GM21515 (cell line): ENCODE data around the gene RNASE7.
"Not testable (repeated sequence)": the region's sequence is repeated elsewhere in the genome, so short reads cannot be mapped to it uniquely, and the experiment has no call there.

Source experiments
- ATAC-seq: cut with Tn5 transposase; IDR thresholded peaks from one replicate; pipeline ENCODE4 v1.9.1; 2021; ENCODE audit not compliant: unreplicated experiment

Gene RNASE7

GRCh38 chr14:21023174-21023573, 19.0 kb upstream of the RNASE7 start:
- no peak for ATAC-seq

- no peak for ATAC-seq
Measured at GRCh38 chr14:21023817-21024584, 18.2 kb upstream of the RNASE7 start.

- ATAC-seq, result no peak
Measured at GRCh38 chr14:21024585-21025370, 17.4 kb upstream of the RNASE7 start, which contains the start of gene NDRG2. NDRG2 (minus strand) TSS chr14:21025061; CDS start chr14:21023315, 1,746 bp downstream.

GRCh38 chr14:21025371-21026273, 16.5 kb upstream of the RNASE7 start:
- no peak for ATAC-seq

- no peak for ATAC-seq
Measured at GRCh38 chr14:21026274-21026987, 15.7 kb upstream of the RNASE7 start.

- ATAC-seq, result no peak
Measured at GRCh38 chr14:21026988-21027315, 15.2 kb upstream of the RNASE7 start.

GRCh38 chr14:21029917-21030316, 12.2 kb upstream of the RNASE7 start, which contains the start of gene TPPP2:
TPPP2 (plus strand) TSS chr14:21030217; CDS start chr14:21030582, 365 bp downstream.
- ATAC-seq, result no peak

GRCh38 chr14:21030531-21030930, 11.6 kb upstream of the RNASE7 start:
- no peak for ATAC-seq

- no peak for ATAC-seq
Measured at GRCh38 chr14:21032326-21033132, 9.6 kb upstream of the RNASE7 start.

- no peak for ATAC-seq
Measured at GRCh38 chr14:21033133-21033698, 8.9 kb upstream of the RNASE7 start.

- no peak for ATAC-seq
Measured at GRCh38 chr14:21034707-21035106, 7.5 kb upstream of the RNASE7 start, which contains the start of gene RNASE13. RNASE13 (minus strand) TSS chr14:21034807; CDS start chr14:21034288, 519 bp downstream.

GRCh38 chr14:21036751-21037150, 5.4 kb upstream of the RNASE7 start:
- ATAC-seq, result no peak

- no peak for ATAC-seq
Measured at GRCh38 chr14:21037156-21037555, 5.0 kb upstream of the RNASE7 start.

- ATAC-seq, result no peak
Measured at GRCh38 chr14:21038441-21039422, 3.4 kb upstream of the RNASE7 start.

GRCh38 chr14:21039585-21040369, 2.4 kb upstream of the RNASE7 start:
- no peak for ATAC-seq

- ATAC-seq, result no peak
Measured at GRCh38 chr14:21040370-21040925, 1.7 kb upstream of the RNASE7 start.

GRCh38 chr14:21040941-21041340, 1.2 kb upstream of the RNASE7 start:
- not testable (repeated sequence) for ATAC-seq
